Stimulated activated CD4-positive, alpha-beta T cell treated with anti-CD3 and anti-CD28 coated beads, Interleukin-4, amount 100 ng/mL, for 4 hours (primary cell): ENCODE results near the gene IQSEC3.
"Not testable (repeated sequence)": the region's sequence is repeated elsewhere in the genome, so short reads cannot be mapped to it uniquely, and the experiment has no call there.

Source experiments
- DNase-seq, 2 experiments: peaks; one replicate each; pipeline ENCODE4 v3.0.0-alpha.2; 2020

IQSEC3 gene

GRCh38 chr12:66428-66781 lies at the start of gene IQSEC3:
Gene IQSEC3, plus strand, starts transcription at chr12:66767. Its CDS starts 116 bp downstream, at chr12:66883.
- not testable (repeated sequence) for DNase-seq

- not testable (repeated sequence) for DNase-seq
Measured at GRCh38 chr12:17370-18340, 48.9 kb upstream of the IQSEC3 start.

DNA sequence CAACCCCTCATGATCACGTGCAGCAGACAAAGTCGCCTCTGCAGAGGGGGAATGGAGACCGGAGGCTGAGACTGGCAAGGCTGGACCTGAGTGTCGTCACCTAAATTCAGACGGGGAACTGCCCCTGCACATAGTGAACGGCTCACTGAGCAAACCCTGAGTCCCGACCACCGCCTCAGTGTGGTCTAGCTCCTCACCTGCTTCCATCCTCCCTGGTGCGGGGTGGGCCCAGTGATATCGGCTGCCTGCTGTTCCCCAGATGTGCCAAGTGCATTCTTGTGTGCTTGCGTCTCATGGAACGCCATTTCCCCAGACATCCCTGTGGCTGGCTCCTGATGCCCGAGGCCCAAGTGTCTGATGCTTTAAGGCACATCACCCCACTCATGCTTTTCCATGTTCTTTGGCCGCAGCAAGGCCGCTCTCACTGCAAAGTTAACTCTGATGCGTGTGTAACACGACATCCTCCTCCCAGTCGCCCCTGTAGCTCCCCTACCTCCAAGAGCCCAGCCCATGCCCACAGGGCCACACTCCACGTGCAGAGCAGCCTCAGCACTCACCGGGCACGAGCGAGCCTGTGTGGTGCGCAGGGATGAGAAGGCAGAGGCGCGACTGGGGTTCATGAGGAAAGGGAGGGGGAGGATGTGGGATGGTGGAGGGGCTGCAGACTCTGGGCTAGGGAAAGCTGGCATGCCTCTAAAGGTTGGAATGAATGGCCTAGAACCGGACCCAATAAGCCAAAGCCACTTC lies 47.6 kb upstream of the IQSEC3 start:
- DNase-seq = not testable (repeated sequence)

- not testable (repeated sequence) for DNase-seq
Measured at GRCh38 chr12:19906-20305, 46.7 kb upstream of the IQSEC3 start.

GRCh38 chr12:20757-21156 lies 45.8 kb upstream of the IQSEC3 start:
- DNase-seq = no peak

DNA sequence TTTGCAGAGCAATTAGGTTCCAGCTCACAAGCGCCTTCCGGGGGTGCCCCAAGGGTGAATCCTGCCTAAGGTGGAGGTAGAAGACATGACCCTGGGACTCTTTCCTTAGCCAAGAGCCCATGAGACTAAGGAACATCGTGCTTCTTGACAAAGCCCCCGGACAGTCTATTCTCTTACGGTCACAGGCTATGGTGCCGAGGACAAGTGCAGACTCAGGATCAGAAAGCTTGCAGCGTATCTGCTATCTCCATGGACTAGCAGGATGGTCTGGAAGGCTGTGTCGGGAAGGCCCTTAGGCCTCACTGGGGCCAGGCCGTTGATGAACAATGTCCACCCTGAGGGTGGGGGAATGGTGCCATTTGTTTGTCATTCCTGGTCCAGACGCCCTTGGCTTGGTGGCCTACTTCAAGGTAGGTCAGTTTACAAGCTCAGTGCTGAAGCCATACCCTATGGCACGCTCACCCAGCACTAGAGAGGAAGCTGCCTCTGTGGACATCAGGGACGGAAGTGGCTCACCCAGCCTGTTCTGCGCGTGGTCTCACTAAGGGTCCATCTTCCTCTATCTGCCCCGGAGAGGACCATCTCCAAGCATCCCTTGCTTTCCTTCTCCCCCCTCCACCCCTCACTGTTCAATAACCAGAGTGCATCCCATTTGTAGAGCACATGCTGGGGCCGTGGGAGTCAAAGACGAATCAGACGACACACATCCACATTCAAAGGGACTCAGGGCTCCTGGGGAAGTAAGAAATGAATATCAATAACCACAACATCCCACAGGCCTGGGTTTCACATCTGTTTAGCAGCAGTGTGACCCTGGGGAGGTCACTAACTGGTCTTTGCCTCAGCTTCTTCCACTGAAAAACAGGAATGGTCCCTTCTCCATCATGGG lies 45.0 kb upstream of the IQSEC3 start:
- no peak for DNase-seq

- DNase-seq = no peak
Measured at GRCh38 chr12:22190-22529, 44.4 kb upstream of the IQSEC3 start.

GRCh38 chr12:22530-23201 lies 43.9 kb upstream of the IQSEC3 start:
- DNase-seq = no peak

- not testable (repeated sequence) for DNase-seq
Measured at GRCh38 chr12:27904-28303, 38.7 kb upstream of the IQSEC3 start.

- not testable (repeated sequence) for DNase-seq
Measured at GRCh38 chr12:38775-39174, 27.8 kb upstream of the IQSEC3 start.

DNA sequence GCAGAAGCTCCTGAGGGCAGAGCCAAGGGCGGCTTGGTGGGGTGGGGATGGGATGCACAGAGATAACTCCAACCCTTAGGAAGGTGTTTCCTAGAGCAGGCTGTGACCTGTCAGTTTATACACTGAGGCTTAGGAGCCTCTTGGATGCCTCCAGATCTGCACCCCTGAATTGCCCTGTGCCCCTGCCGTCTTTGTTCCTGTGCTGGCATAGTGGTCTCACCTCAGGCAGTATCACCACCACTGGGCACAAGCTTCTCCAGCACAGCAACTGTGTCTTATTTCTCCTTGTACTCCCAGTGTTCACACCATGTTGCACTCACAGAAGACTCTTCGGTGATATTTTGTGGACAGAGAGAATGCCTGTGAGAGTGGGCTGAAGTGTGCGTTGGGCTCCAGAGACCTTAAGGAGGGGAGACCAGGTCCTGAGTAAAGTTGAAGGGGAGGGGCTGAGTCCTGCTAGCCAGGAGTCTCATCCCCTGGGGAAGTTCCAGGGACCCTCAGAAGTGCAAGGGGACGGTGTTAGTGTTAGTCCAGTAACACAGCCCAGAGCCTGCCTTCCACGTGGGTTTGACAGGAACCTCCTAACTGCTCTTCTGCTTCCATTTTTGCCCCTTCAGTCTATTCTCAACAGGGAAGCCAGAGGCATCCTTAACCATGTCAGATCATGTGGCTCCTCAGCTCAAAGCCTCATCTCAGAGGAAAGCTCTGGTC lies 26.9 kb upstream of the IQSEC3 start:
- not testable (repeated sequence) for DNase-seq

GRCh38 chr12:44352-44751 lies 22.2 kb upstream of the IQSEC3 start:
- not testable (repeated sequence) for DNase-seq

- not testable (repeated sequence) for DNase-seq
Measured at GRCh38 chr12:45235-45990, 21.2 kb upstream of the IQSEC3 start.

- DNase-seq = not testable (repeated sequence)
Measured at GRCh38 chr12:45991-46358, 20.6 kb upstream of the IQSEC3 start.

- not testable (repeated sequence) for DNase-seq
Measured at GRCh38 chr12:46542-46941, 20.0 kb upstream of the IQSEC3 start.

GRCh38 chr12:47699-48226 lies 18.8 kb upstream of the IQSEC3 start:
- not testable (repeated sequence) for DNase-seq

DNA sequence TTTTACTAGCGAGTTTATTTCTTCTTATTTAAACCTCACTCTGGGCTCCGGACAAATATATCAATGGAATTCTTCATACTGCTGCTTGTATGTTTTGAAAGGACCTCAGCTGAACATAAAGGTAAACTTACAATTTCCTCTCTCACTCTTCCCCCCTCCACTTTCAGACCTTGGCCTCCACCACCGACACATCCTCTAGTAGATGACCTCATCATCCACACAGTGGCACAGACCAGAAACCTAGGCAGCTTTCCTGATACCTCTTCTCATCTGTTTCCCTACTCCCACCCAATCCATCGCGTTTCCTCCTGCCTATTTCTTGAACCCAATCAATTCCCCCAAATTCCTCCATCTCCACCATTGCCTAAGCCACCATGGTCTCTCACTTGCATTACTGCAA lies 17.4 kb upstream of the IQSEC3 start:
- not testable (repeated sequence) for DNase-seq

GRCh38 chr12:51087-51486 lies 15.5 kb upstream of the IQSEC3 start:
- DNase-seq = not testable (repeated sequence)

- not testable (repeated sequence) for DNase-seq
Measured at GRCh38 chr12:51962-52361, 14.6 kb upstream of the IQSEC3 start.

DNA sequence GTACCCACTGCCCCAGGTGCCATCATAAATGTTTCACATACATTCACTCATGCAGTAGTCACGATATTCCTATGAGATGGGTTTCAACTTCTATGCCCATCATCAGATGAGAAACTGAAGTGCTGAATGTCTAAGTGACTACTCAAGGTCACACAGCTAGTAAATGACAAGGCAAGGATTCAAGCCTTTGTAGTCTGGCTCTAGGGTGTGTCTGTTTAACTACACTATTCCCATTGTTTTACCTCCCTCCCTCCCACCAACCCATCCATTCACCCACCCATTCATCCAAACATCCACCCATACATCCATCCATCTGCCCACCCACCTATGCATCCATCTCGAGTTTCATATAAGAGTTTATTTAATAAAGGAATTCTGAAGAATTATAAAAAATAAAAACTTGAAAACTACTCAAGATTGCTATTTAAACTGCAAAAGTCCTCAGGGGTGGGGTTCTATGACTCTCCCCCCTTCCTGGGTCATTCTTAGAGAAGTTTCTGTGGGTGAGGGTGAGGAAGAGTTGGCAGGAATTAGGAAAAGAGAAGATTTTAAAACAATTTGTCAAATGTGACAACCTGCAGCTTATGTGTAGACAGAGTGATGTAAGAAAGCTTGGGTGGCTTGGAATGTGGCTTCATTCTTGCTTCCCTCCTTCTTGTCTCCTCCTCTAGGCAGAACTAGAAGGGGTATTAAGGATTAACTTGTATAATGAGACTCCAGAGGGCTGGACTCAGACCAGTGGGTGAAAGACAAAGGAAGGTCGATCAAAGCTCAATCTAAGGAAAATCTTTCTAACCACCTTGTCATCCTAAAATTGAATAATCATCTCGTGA lies 13.4 kb upstream of the IQSEC3 start:
- not testable (repeated sequence) for DNase-seq
